GM12872 (cell line): ENCODE results near the gene ARHGAP22.

Experiments
- TF ChIP-seq, protein P1 (sequence below): IDR thresholded peaks from 3 replicates; pipeline ENCODE4 v1.5.1; 2011; ENCODE audit warnings: low read depth, mild to moderate bottlenecking, low read length, moderate library complexity; ENCODE audit not compliant: insufficient read depth

Gene ARHGAP22

DNA sequence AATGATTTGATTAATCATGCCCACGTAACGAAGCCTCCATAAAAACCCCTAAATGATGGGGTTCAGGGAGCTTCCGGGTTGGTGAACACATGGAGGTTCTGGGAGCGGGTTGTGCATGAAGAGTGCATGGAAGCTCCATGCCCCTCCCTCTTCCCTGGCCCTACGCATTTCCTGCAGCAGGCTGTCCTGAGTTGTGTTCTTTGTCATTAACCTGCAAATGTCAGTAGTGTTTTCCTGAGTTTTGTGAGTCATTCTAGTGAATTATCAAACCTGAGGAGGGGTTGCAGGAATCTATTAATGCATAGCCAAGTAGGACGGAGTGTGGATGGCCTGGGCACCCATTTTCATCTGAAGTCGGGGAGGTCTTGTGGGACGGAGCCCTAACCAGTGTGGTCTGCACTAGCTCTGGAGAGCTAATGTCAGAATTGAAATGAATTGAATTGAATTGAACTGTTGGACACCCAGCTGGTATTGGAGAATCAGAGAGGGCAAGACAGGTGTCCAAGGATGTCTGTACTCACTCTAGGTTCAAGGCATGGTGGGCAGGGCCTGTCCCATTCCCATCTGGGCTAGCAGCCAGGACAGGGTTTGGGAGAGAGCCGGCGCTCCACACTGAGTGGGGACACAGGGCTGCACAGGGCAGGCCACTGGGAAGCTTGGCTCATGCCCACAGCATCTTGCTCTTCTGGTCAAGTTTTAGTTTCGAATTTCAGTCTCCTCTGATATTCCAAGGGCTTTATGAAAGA, 22.3 kb upstream of the ARHGAP22 start:
- TF ChIP-seq, protein P1, sequence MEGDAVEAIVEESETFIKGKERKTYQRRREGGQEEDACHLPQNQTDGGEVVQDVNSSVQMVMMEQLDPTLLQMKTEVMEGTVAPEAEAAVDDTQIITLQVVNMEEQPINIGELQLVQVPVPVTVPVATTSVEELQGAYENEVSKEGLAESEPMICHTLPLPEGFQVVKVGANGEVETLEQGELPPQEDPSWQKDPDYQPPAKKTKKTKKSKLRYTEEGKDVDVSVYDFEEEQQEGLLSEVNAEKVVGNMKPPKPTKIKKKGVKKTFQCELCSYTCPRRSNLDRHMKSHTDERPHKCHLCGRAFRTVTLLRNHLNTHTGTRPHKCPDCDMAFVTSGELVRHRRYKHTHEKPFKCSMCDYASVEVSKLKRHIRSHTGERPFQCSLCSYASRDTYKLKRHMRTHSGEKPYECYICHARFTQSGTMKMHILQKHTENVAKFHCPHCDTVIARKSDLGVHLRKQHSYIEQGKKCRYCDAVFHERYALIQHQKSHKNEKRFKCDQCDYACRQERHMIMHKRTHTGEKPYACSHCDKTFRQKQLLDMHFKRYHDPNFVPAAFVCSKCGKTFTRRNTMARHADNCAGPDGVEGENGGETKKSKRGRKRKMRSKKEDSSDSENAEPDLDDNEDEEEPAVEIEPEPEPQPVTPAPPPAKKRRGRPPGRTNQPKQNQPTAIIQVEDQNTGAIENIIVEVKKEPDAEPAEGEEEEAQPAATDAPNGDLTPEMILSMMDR = no peak

DNA sequence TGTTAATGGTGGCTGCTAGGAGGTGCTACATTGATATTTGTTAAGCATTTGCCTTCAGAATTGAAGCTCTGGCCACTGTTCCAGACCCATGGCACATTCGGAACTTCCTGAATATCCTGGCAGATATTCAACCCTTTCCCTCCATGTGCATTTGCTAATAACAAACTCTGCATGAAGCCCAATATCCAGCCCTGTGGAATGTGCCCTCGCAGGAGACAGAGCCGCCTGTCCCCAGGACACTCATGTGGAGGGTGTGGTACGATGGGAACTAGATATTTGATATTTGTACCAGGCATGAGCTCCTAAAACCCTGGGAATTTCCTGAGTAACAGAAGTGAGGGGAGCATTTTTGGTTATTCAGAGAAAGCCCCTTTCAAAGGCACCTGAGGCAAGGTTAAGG, 21.6 kb upstream of the ARHGAP22 start:
- TF ChIP-seq, protein P1 = no peak

DNA sequence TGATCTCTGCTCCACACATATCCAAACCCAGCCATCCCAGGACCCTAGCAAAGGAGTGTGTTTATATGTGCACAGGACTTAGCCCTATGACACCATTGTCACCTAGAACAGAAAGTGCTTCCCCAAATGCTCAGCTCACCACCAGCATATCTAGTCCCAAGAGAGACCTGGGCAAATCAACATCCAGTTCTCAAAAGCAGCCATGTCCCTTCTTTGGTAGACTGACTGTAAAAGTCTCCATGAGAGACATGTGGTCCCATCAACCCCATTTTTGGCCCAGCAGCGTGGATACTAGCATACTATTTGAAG, 20.9 kb upstream of the ARHGAP22 start:
- TF ChIP-seq, protein P1 = no peak

DNA sequence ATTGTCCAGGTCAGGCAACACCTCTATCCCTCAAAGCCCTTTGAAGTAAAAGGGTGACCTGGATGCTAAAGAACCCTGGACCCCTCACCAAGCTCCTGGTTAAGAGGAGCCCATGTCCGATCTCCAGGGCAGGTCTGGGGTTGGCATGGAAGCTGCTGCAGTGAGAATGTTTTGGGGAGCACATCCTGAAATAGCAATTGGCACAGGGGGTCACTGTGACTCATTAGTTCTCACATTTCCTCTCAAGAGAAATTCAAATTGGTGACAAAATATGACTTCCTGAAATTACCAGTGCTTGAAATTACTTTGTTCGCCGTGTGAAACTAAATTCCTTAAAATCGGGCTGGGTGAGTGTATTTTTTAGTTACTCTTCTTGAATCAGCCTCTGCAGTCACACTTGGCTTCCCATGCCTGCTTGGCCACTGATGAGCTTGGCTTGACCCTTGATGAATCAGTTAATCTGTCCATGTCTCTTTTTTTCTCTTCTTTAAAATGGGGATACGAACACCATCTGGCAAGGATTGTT, 18.8 kb upstream of the ARHGAP22 start:
- TF ChIP-seq, protein P1 = no peak

DNA sequence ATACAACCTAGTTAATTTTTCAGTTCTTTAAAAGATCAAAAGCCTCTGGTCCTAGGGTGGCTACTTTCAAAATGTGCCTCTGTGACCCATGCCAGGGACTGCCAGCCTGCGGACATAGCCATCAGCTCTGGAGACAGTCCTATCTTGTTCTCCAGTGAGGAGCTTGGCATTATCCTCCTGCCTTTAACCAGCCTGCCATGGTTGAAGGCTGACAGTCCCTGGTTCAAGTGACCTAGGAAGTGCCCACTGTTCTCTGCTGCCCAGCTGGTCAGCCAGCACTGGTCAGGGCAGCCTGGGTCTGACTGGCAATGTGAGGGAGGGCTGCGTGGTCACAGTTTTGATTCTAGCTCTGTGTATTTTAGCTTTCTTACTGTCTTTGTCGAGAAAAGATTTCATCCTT, 18.1 kb upstream of the ARHGAP22 start:
- TF ChIP-seq, protein P1 = no peak

DNA sequence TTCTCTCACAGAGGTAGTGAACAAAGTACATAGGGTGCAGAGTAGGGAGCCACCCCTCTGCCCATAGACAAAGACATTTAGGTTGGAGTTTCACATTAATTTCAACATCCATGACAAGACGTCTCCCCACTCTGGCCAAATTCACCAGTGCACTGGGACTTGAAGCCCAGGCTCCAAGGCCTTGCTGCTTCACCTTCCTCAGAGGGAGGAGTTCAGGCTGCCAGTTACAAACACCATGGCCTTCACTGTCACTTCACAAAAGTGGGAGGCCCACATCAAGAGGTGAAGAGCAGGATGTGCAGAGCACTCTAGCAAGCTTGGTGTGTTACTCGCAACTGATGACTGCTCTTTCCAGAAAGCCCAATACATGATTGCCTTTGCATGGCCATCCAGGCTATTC, 15.8 kb upstream of the ARHGAP22 start:
- TF ChIP-seq, protein P1 = no peak

DNA sequence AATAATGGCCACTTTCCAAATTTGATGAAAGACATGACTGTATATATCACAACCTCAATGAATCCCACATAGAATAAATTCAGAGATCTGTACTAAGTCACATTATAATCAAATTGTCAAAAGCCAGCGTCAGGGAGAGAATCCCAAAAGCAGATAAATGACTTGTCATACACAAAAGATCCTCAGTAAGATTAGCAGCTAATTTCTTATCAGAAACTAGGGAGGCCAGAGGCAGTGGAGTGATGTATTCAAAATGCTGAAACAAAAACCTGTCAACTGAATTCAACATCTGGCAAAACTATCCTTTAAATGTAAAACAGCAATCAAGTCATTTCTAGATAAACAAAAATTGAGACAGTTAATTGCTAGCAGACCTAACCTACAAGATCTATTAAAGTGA, 11.6 kb upstream of the ARHGAP22 start:
- TF ChIP-seq, protein P1 = no peak
